Measurements from ENCODE around the gene BICD1.

Gene BICD1

DNA sequence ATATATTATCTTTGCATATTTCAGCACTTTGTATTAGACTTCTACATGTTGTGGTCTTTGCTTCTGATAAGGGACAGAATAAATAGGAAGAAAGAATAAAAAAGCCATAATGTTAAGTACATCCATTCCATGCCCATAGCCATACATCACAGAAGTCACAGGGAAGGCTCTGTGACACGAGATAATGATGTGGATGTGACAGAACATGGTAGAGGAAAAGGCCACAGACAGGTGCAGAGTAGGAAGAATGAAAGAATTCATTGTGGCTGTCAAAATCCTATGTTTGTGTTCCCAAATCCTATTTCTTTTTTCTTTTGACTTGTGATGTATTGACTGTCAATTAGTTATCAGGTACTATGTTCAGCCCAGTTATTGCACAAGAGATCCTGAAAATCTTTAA, 38.4 kb downstream of the BICD1 start:
- Histone ChIP-seq H3K4me3 (ENCODE audit: severe bottlenecking) (no peak overlapping the region), H3K27ac (ENCODE audit: poor library complexity, severe bottlenecking) (no peak overlapping the region), H3K27me3 (ENCODE audit: insufficient read depth, poor library complexity, severe bottlenecking) (no peaks in the 10 kb centered on the region), H3K4me1 (ENCODE audit: insufficient read depth, poor library complexity, severe bottlenecking) (no peaks in the 10 kb centered on the region), H3K9me3 (ENCODE audit: severe bottlenecking) (no peaks in the 10 kb centered on the region), H3K36me3 (ENCODE audit: low read depth) (no peaks in the 10 kb centered on the region)
- TF ChIP-seq, protein P1, sequence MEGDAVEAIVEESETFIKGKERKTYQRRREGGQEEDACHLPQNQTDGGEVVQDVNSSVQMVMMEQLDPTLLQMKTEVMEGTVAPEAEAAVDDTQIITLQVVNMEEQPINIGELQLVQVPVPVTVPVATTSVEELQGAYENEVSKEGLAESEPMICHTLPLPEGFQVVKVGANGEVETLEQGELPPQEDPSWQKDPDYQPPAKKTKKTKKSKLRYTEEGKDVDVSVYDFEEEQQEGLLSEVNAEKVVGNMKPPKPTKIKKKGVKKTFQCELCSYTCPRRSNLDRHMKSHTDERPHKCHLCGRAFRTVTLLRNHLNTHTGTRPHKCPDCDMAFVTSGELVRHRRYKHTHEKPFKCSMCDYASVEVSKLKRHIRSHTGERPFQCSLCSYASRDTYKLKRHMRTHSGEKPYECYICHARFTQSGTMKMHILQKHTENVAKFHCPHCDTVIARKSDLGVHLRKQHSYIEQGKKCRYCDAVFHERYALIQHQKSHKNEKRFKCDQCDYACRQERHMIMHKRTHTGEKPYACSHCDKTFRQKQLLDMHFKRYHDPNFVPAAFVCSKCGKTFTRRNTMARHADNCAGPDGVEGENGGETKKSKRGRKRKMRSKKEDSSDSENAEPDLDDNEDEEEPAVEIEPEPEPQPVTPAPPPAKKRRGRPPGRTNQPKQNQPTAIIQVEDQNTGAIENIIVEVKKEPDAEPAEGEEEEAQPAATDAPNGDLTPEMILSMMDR (IDR thresholded peaks at IDR 0.05; ENCODE audit: poor library complexity, severe bottlenecking): no peak
- DNase-seq (ENCODE audit: low spot score): no peak
- no peak for ATAC-seq (ENCODE audit: low read depth)

DNA sequence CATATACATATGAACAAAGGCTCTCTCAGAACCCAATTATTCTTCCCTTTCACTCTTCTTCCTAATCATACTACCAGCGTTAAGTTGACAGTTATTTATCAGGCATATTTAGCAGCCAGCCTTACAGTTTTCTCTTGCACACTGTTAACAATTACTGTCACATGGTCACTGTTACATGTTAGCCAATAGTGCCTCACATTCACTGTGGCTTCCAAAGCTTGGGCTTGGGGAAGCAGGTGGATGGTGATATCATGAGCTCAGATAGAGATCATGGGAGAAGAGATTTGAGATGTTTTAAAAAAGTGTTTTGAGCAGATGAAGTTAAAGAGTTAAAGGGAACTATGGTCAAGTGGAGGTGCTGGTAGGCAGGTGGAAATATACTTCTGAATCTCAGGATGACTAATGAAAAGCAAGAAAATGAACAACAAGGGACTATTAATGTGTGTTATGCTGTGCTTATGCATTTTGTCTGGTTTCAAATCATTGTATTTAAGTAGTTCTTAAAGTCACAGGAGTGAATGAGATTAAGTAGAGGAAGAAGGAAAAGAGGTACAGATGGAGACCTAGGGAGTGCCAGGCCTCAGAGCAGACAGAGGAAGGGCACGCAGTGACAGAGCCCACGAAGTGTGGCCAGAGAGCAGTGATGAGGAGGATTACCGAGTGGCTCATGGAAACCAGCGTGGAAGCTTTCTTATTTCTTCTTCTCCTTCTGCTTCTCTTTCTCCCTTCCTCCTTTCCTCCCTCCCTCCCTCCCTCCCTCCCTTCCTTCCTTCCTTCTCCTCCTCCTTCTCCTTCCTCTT, 39.6 kb downstream of the BICD1 start:
- H3K27me3 ChIP-seq (ENCODE audit: insufficient read depth, poor library complexity, severe bottlenecking): no peaks in the 10 kb centered on the region
- H3K4me3 ChIP-seq (ENCODE audit: severe bottlenecking): no peak overlapping the region
- TF ChIP-seq, protein P1 (IDR thresholded peaks at IDR 0.05; ENCODE audit: poor library complexity, severe bottlenecking): no peak
- H3K4me1 ChIP-seq (ENCODE audit: insufficient read depth, poor library complexity, severe bottlenecking): no peaks in the 10 kb centered on the region
- H3K27ac ChIP-seq (ENCODE audit: poor library complexity, severe bottlenecking): no peak overlapping the region
- DNase-seq (ENCODE audit: low spot score) (no peak), ATAC-seq (ENCODE audit: low read depth) (no peak)
- H3K9me3 ChIP-seq (ENCODE audit: severe bottlenecking): no peaks in the 10 kb centered on the region
- H3K36me3 ChIP-seq (ENCODE audit: low read depth): no peaks in the 10 kb centered on the region

DNA sequence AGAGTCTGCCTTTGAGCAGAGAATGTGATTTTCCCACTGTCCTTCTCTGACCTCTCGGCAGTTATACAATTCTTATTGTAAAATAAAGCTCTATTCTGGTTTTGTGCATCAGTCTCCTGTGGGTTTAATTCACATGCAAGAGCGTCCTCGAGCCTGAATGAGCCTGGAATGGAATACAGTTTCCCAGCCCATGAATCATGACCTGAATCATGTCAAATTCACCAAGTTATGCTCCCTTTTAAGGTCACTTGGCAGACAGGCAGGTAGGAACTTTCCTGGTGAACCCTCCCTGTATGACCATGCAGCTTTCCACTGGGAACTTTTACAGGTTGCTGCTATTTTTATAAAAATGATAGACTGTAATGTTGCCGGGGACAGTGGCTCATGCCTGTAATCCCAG, 41.7 kb downstream of the BICD1 start:
- no peak overlapping the region for H3K27ac ChIP-seq (ENCODE audit: poor library complexity, severe bottlenecking)
- no peaks in the 10 kb centered on the region for H3K27me3 ChIP-seq (ENCODE audit: insufficient read depth, poor library complexity, severe bottlenecking)
- no peak overlapping the region for H3K4me3 ChIP-seq (ENCODE audit: severe bottlenecking)
- H3K4me1 ChIP-seq (ENCODE audit: insufficient read depth, poor library complexity, severe bottlenecking): no peaks in the 10 kb centered on the region
- H3K36me3 ChIP-seq (ENCODE audit: low read depth): no peaks in the 10 kb centered on the region
- TF ChIP-seq, protein P1 (IDR thresholded peaks at IDR 0.05; ENCODE audit: poor library complexity, severe bottlenecking): no peak
- DNase-seq (ENCODE audit: low spot score): no peak
- peak; percentile 92 for ATAC-seq (ENCODE audit: low read depth)
- no peaks in the 10 kb centered on the region for H3K9me3 ChIP-seq (ENCODE audit: severe bottlenecking)

DNA sequence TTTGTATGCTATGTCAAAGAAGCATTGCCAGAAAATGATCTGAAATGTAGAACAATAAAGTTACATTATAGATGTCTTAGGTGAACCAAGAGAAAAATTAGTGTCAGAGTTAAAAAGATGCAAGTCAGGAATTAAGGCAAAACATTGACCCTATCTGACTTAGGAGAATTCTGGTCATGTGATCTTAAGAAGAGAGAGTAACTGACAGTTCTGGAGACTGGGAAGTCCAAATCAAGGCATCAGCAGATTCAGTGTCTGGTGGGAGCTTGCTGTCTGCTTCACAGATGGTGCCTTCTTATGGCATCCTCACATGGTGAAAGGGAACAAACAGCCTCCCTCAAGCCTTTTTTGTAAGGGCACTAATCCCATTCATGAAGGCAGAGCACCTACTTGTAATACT, 42.8 kb downstream of the BICD1 start:
- H3K9me3 ChIP-seq (ENCODE audit: severe bottlenecking): no peaks in the 10 kb centered on the region
- H3K36me3 ChIP-seq (ENCODE audit: low read depth): no peaks in the 10 kb centered on the region
- TF ChIP-seq, protein P1 (IDR thresholded peaks at IDR 0.05; ENCODE audit: poor library complexity, severe bottlenecking): no peak
- H3K4me3 ChIP-seq (ENCODE audit: severe bottlenecking): no peak overlapping the region
- no peak for DNase-seq (ENCODE audit: low spot score)
- H3K4me1 ChIP-seq (ENCODE audit: insufficient read depth, poor library complexity, severe bottlenecking): no peaks in the 10 kb centered on the region
- no peaks in the 10 kb centered on the region for H3K27me3 ChIP-seq (ENCODE audit: insufficient read depth, poor library complexity, severe bottlenecking)
- no peak for ATAC-seq (ENCODE audit: low read depth)
- H3K27ac ChIP-seq (ENCODE audit: poor library complexity, severe bottlenecking): no peak overlapping the region

DNA sequence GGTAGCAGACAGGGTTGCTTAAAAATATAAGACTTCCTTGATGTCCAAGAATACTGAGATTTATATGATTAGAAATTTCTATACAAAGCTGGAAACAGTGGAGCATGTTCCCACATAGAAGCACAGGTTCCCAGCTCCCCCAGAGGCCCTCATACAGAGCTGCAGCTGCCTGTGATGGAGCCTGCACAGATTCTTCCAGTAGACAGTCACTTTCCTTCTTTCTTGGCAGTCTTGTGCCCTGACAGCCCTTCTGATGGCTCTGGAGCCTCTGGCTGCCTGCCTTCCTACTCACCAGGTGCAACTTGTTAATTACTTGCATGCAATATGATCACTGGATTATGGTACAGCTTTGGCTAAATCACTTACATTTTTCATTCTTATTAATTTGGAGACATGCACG, 44.4 kb downstream of the BICD1 start:
- TF ChIP-seq, protein P1 (IDR thresholded peaks at IDR 0.05; ENCODE audit: poor library complexity, severe bottlenecking): no peak
- Histone ChIP-seq H3K9me3 (ENCODE audit: severe bottlenecking) (no peaks in the 10 kb centered on the region), H3K27me3 (ENCODE audit: insufficient read depth, poor library complexity, severe bottlenecking) (no peaks in the 10 kb centered on the region), H3K4me1 (ENCODE audit: insufficient read depth, poor library complexity, severe bottlenecking) (no peaks in the 10 kb centered on the region), H3K36me3 (ENCODE audit: low read depth) (no peaks in the 10 kb centered on the region), H3K4me3 (ENCODE audit: severe bottlenecking) (no peak overlapping the region), H3K27ac (ENCODE audit: poor library complexity, severe bottlenecking) (no peak overlapping the region)
- DNase-seq (ENCODE audit: low spot score) (no peak), ATAC-seq (ENCODE audit: low read depth) (no peak)
